K562 (cell line): Measurements from ENCODE around the gene RPS6KA4. TPM values are rescaled to one million over a fixed set of nuclear protein-coding genes. Genes with fewer than 3 reads are reported as not detected.

ENCODE experiments used
- BCL6 ChIP-seq: fragments of 250-450 bp; sonication (Bioruptor Pico); IDR thresholded peaks from 2 replicates; pipeline ENCODE4 v1.4.0; 2020
- BCOR ChIP-seq: fragments of 450-650 bp; IDR thresholded peaks from 2 replicates; pipeline ENCODE4 v1.6.1; 2016
- CBFA2T2 ChIP-seq: fragments of 450-650 bp; conservative IDR thresholded peaks from 2 replicates; pipeline ENCODE4 v1.6.1; 2017; ENCODE audit warnings: mild to moderate bottlenecking
- E2F1 ChIP-seq: sonication (generic); formaldehyde crosslinking; IDR thresholded peaks from 2 replicates; pipeline ENCODE4 v1.8.1; 2023; ENCODE audit warnings: mild to moderate bottlenecking, missing genetic modification reagents, moderate library complexity
- E2F3 ChIP-seq: fragments of 250-450 bp; sonication (Bioruptor Pico); IDR thresholded peaks from 2 replicates; pipeline ENCODE4 v1.4.0; 2020; ENCODE audit warnings: mild to moderate bottlenecking
- E2F6 ChIP-seq, 2 experiments: IDR thresholded peaks; 2 replicates each; pipeline ENCODE4 v1.6.1; 2011; ENCODE audit warnings: borderline replicate concordance in 1 of 2, control low read depth in 1 of 2, low read depth in 1 of 2, low read length in 1 of 2, mild to moderate bottlenecking in 1 of 2, mixed read lengths in 1 of 2, moderate library complexity in 1 of 2; ENCODE audit not compliant: insufficient read depth in 1 of 2, insufficient read length in 1 of 2, poor library complexity in 1 of 2, severe bottlenecking in 1 of 2; ENCODE audit errors: extremely low read depth in 1 of 2
- FOXP1 ChIP-seq: sonication (generic); formaldehyde crosslinking; IDR thresholded peaks from 2 replicates; pipeline ENCODE4 v1.8.0; 2022; ENCODE audit warnings: mild to moderate bottlenecking, missing genetic modification reagents
- HCFC1 ChIP-seq: IDR thresholded peaks from 2 replicates; pipeline ENCODE4 v1.6.1; 2012; ENCODE audit warnings: low read depth, low read length, improper control_type of control experiment
- HDAC2 ChIP-seq: fragments of 450-650 bp; IDR thresholded peaks from 2 replicates; pipeline ENCODE4 v1.6.1; 2016; ENCODE audit warnings: mild to moderate bottlenecking
- HMGXB4 ChIP-seq: sonication (generic); formaldehyde crosslinking; IDR thresholded peaks from 2 replicates; pipeline ENCODE4 v1.8.1; 2023; ENCODE audit warnings: mild to moderate bottlenecking, missing genetic modification reagents
- HSF4 ChIP-seq: fragments of 250-450 bp; sonication (Bioruptor Pico); IDR thresholded peaks from 2 replicates; pipeline ENCODE4 v2.1.2; 2022; ENCODE audit warnings: mild to moderate bottlenecking, moderate library complexity, borderline replicate concordance
- KDM4B ChIP-seq, 2 experiments: fragments of 450-650 bp in 1 of 2; sonication (generic) in 1 of 2; IDR thresholded peaks; 2 replicates each; pipeline ENCODE4 v1.6.1; 2016 to 2017; ENCODE audit warnings: borderline replicate concordance in 2 of 2, antibody characterized with exemption in 1 of 2, low read depth in 1 of 2, mild to moderate bottlenecking in 1 of 2
- MITF ChIP-seq: IDR thresholded peaks from 2 replicates; pipeline ENCODE4 v1.6.1; 2014; ENCODE audit warnings: antibody characterized with exemption
- NCOA2 ChIP-seq, 2 experiments: fragments of 450-650 bp; IDR thresholded peaks; 2 replicates each; pipeline ENCODE4 v1.6.1; 2018; ENCODE audit warnings: mild to moderate bottlenecking in 2 of 2, moderate library complexity in 1 of 2; ENCODE audit not compliant: partially characterized antibody in 2 of 2
- NFE2 ChIP-seq: IDR thresholded peaks from 2 replicates; pipeline ENCODE4 v1.6.1; 2014; ENCODE audit warnings: antibody characterized with exemption, low read depth
- SAFB2 ChIP-seq: fragments of 200-400 bp; formaldehyde crosslinking; IDR thresholded peaks from 2 replicates; pipeline ENCODE4 v1.6.1; 2018; ENCODE audit warnings: borderline replicate concordance, low read length, low read depth, moderate library complexity; ENCODE audit not compliant: severe bottlenecking
- SMAD4 ChIP-seq: fragments of 250-450 bp; sonication (Bioruptor Pico); conservative IDR thresholded peaks from 2 replicates; pipeline ENCODE4 v1.8.0; 2021; ENCODE audit warnings: inconsistent platforms, mild to moderate bottlenecking, moderate library complexity
- SMARCB1 ChIP-seq: IDR thresholded peaks from 2 replicates; pipeline ENCODE4 v1.6.1; 2011; ENCODE audit warnings: improper control_type of control experiment, low read depth; ENCODE audit not compliant: insufficient read length
- TRIM24 ChIP-seq, 2 experiments: fragments of 450-650 bp; IDR thresholded peaks; 2 replicates each; pipeline ENCODE4 v1.6.1; 2016
- YY1 ChIP-seq, 3 experiments: IDR thresholded peaks; 2 replicates each; pipeline ENCODE4 v1.6.1; 2011; ENCODE audit warnings: low read length in 2 of 3, mild to moderate bottlenecking in 2 of 3, moderate library complexity in 2 of 3, borderline replicate concordance in 1 of 3, control low read depth in 1 of 3, low read depth in 1 of 3; ENCODE audit not compliant: insufficient read depth in 3 of 3, insufficient replicate concordance in 2 of 3, control insufficient read depth in 1 of 3, insufficient read length in 1 of 3; ENCODE audit errors: extremely low read depth in 1 of 3
- ZNF561 ChIP-seq: fragments of 450-650 bp; formaldehyde crosslinking; conservative IDR thresholded peaks from 2 replicates; pipeline ENCODE4 v1.4.0; 2020; ENCODE audit warnings: mild to moderate bottlenecking, moderate library complexity
- ZNF77 ChIP-seq: fragments of 250-450 bp; sonication (Bioruptor Pico); IDR thresholded peaks from 2 replicates; pipeline ENCODE4 v1.5.0; 2020
- ZNF830 ChIP-seq: fragments of 250-450 bp; sonication (Bioruptor Pico); IDR thresholded peaks from 2 replicates; pipeline ENCODE4 v1.5.0; 2021; ENCODE audit warnings: mild to moderate bottlenecking
- polyA plus RNA-seq, 8 experiments: library from polyadenylated mRNA; depleted of rRNA in 4 of 8; stranded (reverse) in 5 of 8; unstranded in 3 of 8; fragments of >200 nt; fragmentation: Nextera tagmentation in 2 of 8; fragmentation: Illumina TruSeq in 1 of 8; extraction: Ambion mirVana in 2 of 8; extraction: Trizol in 1 of 8; gene quantifications; 2 replicates each; pipeline versions ENCODE4 v1.2.1 to v1.2.3, GENCODE V29; 2011 to 2014; ENCODE audit warnings: inconsistent platforms in 1 of 8, missing spikeins in 1 of 8
- total RNA-seq, 7 experiments: library from RNA; depleted of rRNA in 6 of 7; stranded (reverse); fragments of >200 nt in 6 of 7; fragmentation: Illumina TruSeq in 2 of 7; extraction: Trizol in 2 of 7; gene quantifications; 2 replicates each; pipeline versions ENCODE4 v1.2.1 to v1.2.3, GENCODE V29; 2011 to 2021; ENCODE audit warnings: low replicate concordance in 1 of 7

RPS6KA4 gene
- total and polyA plus RNA-seq, 9 of the 15 experiments (the other 6 are each of a cell fraction or from before 2014, with no cell fraction given) = 0.15 to 23.8 (median 9.8) TPM

- TF ChIP-seq SMAD4 (CRISPR knock-in tag) (peak; percentile 28; the same call in 1 of the 2 replicates), MITF (no peak), SMARCB1 (no peak), ZNF830 (0 out of 2 replicates have a peak, but pooled peaks have one; percentile 47), SAFB2 (no peak), ZNF561 (CRISPR knock-in tag) (no peak), NFE2 (no peak), HDAC2 (no peak; the same call in 1 of the 2 replicates), CBFA2T2 (no peak), HSF4 (CRISPR knock-in tag) (no peak), E2F3 (no peak), HCFC1 (no peak), ZNF77 (CRISPR knock-in tag) (no peak), BCL6 (CRISPR knock-in tag) (no peak), HMGXB4 (CRISPR knock-in tag) (no peak), YY1 (IDR thresholded peaks at IDR 0.05; ENCODE audit: borderline replicate concordance in 1 of 3, control insufficient read depth in 1 of 3, extremely low read depth in 1 of 3, insufficient read depth in 3 of 3, insufficient read length in 1 of 3, insufficient replicate concordance in 2 of 3, low read depth in 1 of 3, low read length in 2 of 3) (no peak), KDM4B (IDR thresholded peaks at IDR 0.05; ENCODE audit: borderline replicate concordance in 2 of 2, low read depth in 1 of 2) (no peak), E2F1 (CRISPR knock-in tag) (no peak), E2F6 (IDR thresholded peaks at IDR 0.05; ENCODE audit: borderline replicate concordance in 1 of 2, extremely low read depth in 1 of 2, insufficient read depth in 1 of 2, insufficient read length in 1 of 2, low read depth in 1 of 2, low read length in 1 of 2, poor library complexity in 1 of 2, severe bottlenecking in 1 of 2) (peak; percentile 3 to 44), FOXP1 (CRISPR knock-in tag) (peak; percentile 67; the same call in 1 of the 2 replicates), BCOR (peak; percentile 11; the same call in 1 of the 2 replicates), NCOA2 (IDR thresholded peaks at IDR 0.05; ENCODE audit: partially characterized antibody in 2 of 2) (no peak), TRIM24 (IDR thresholded peaks at IDR 0.05) (no peak)
Observed at GRCh38 chr11:64316672-64317324, 42.2 kb upstream of the RPS6KA4 start (continued).
